Activated T-cell treated with anti-CD3 and anti-CD28 coated beads for 4 hours (primary cell): ENCODE measurements around the gene TNRC6C.
"Not testable (repeated sequence)": the region's sequence is repeated elsewhere in the genome, so short reads cannot be mapped to it uniquely, and the experiment has no call there.

ENCODE experiments used
- DNase-seq: peaks from one replicate; pipeline ENCODE4 v3.0.0-alpha.2; 2020

The TNRC6C gene

GRCh38 chr17:78046923-78047322 lies 88.4 kb downstream of the TNRC6C start:
- DNase-seq = no peak

GRCh38 chr17:78048346-78049292 lies 90.1 kb downstream of the TNRC6C start:
- no peak for DNase-seq

GRCh38 chr17:78049609-78050008 lies 91.1 kb downstream of the TNRC6C start:
- DNase-seq = no peak

GRCh38 chr17:78051186-78051972 lies 92.9 kb downstream of the TNRC6C start:
- DNase-seq = no peak

GRCh38 chr17:78053777-78054468 lies 95.4 kb downstream of the TNRC6C start:
- no peak for DNase-seq

- DNase-seq = no peak
Observed at GRCh38 chr17:78057113-78057740, 98.7 kb downstream of the TNRC6C start.

- no peak for DNase-seq
Observed at GRCh38 chr17:78058001-78058400, 99.5 kb downstream of the TNRC6C start.

GRCh38 chr17:78058581-78058980 lies 100.1 kb downstream of the TNRC6C start:
- DNase-seq = no peak

GRCh38 chr17:78062596-78062995 lies 104.1 kb downstream of the TNRC6C start:
- DNase-seq = no peak

GRCh38 chr17:78063489-78063888 lies 105.0 kb downstream of the TNRC6C start:
- no peak for DNase-seq

GRCh38 chr17:78064708-78065107 lies 106.2 kb downstream of the TNRC6C start:
- DNase-seq = no peak

GRCh38 chr17:78066976-78067375 lies 108.5 kb downstream of the TNRC6C start:
- DNase-seq = not testable (repeated sequence)

- no peak for DNase-seq
Observed at GRCh38 chr17:78069695-78070094, 111.2 kb downstream of the TNRC6C start.

GRCh38 chr17:78072961-78073360 lies 114.5 kb downstream of the TNRC6C start:
- DNase-seq = no peak

- DNase-seq = no peak
Observed at GRCh38 chr17:78075011-78075410, 116.5 kb downstream of the TNRC6C start.

GRCh38 chr17:78075545-78075944 lies 117.0 kb downstream of the TNRC6C start:
- DNase-seq = no peak

- DNase-seq = no peak
Observed at GRCh38 chr17:78079253-78079652, 120.8 kb downstream of the TNRC6C start.

GRCh38 chr17:78081551-78081950 lies 123.0 kb downstream of the TNRC6C start:
- no peak for DNase-seq

- DNase-seq = not testable (repeated sequence)
Observed at GRCh38 chr17:78082355-78082872, 123.9 kb downstream of the TNRC6C start.

GRCh38 chr17:78082988-78083387 lies 124.5 kb downstream of the TNRC6C start:
- DNase-seq = no peak

- DNase-seq = no peak
Observed at GRCh38 chr17:78086740-78087139, 128.2 kb downstream of the TNRC6C start.

- no peak for DNase-seq
Observed at GRCh38 chr17:78088529-78088928, 130.0 kb downstream of the TNRC6C start.
